ENCODE results near the gene VTN.
A peak's percentile ranks its signal among the peaks of the same experiment; 100 is the strongest.

The VTN gene

GRCh38 chr17:28333083-28333746 lies 36.9 kb downstream of the VTN start:
- Histone ChIP-seq H3K27ac (no peak overlapping the region), H3K4me3 (ENCODE audit: low read depth, low read length) (no peak overlapping the region), H3K27me3 (ENCODE audit: insufficient read depth, low read depth, severe bottlenecking) (no peaks in the 10 kb centered on the region), H3K9me3 (ENCODE audit: severe bottlenecking) (no peaks in the 10 kb centered on the region), H3K36me3 (peaks cover 35% of the 10 kb centered on the region)
- no peak for TF ChIP-seq CTCF (IDR thresholded peaks at IDR 0.05; ENCODE audit: low read depth, low read length)
- no peak for DNase-seq

GRCh38 chr17:28331891-28332420 lies 38.2 kb downstream of the VTN start:
- H3K9me3 ChIP-seq (ENCODE audit: severe bottlenecking) = no peaks in the 10 kb centered on the region
- no peak for DNase-seq
- no peak overlapping the region for H3K4me3 ChIP-seq (ENCODE audit: low read depth, low read length)
- H3K27me3 ChIP-seq (ENCODE audit: insufficient read depth, low read depth, severe bottlenecking) = no peaks in the 10 kb centered on the region
- no peak for TF ChIP-seq CTCF (IDR thresholded peaks at IDR 0.05; ENCODE audit: low read depth, low read length)
- H3K27ac ChIP-seq = no peak overlapping the region
- H3K36me3 ChIP-seq = peaks cover 48% of the 10 kb centered on the region

DNA sequence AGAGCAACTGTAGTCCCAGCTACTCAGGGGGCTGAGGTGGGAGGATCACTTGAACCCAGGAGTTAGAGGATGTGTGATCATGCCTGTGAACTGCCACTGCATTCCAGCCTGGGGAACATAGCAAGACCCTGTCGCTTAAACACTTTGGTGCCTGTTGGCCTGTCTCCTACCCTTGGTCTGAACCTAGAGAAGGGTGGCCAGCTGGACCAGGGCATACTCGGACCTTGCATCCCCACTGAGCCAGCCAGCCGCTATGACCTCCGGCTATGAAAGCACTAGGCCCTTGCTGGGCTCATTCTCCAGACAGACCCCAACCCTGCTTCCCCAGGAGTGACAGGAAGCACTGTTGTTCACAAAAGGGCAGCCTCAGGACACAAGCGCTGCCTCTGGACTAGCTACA lies 39.4 kb downstream of the VTN start:
- peaks cover 60% of the 10 kb centered on the region for H3K36me3 ChIP-seq

GRCh38 chr17:28328325-28328724 lies 41.8 kb downstream of the VTN start:
- DNase-seq = no peak
- TF ChIP-seq CTCF (IDR thresholded peaks at IDR 0.05; ENCODE audit: low read depth, low read length) = no peak
- Histone ChIP-seq H3K36me3 (peaks cover 68% of the 10 kb centered on the region), H3K4me3 (ENCODE audit: low read depth, low read length) (no peak overlapping the region), H3K9me3 (ENCODE audit: severe bottlenecking) (no peaks in the 10 kb centered on the region), H3K27me3 (ENCODE audit: insufficient read depth, low read depth, severe bottlenecking) (no peaks in the 10 kb centered on the region), H3K27ac (no peak overlapping the region)

More for the DNA sequence above, 39.4 kb downstream of the VTN start:
- no peaks in the 10 kb centered on the region for H3K9me3 ChIP-seq (ENCODE audit: severe bottlenecking)
- no peak overlapping the region for H3K27ac ChIP-seq
- H3K4me3 ChIP-seq (ENCODE audit: low read depth, low read length) = no peak overlapping the region
- H3K27me3 ChIP-seq (ENCODE audit: insufficient read depth, low read depth, severe bottlenecking) = no peaks in the 10 kb centered on the region
- no peak for DNase-seq
- TF ChIP-seq CTCF (IDR thresholded peaks at IDR 0.05; ENCODE audit: low read depth, low read length) = no peak

DNA sequence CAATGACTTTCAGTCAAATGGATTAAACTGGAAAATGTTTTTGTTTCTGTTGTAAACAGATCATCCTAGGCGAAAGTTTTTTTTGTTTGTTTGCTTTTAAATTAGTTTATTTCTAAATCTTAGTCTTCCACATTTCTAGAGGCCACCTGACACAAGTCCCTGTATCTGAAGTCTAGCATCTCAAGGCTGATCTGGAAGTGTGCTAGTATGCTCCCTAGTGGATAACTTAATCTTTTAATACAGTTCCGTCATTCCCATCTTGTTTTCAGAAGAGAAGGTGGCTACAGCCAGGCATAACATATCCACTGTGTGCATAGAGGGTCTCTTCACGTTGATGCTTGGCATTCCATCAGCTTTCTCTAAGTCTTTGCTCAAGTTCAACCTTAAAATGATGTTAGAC lies 42.4 kb downstream of the VTN start:
- no peak for DNase-seq
- 0 out of 2 replicates have a peak, but pooled peaks have one; percentile 5 for TF ChIP-seq CTCF (IDR thresholded peaks at IDR 0.05; ENCODE audit: low read depth, low read length)
- H3K36me3 ChIP-seq = peaks cover 73% of the 10 kb centered on the region
- no peak overlapping the region for H3K27ac ChIP-seq
- no peaks in the 10 kb centered on the region for H3K27me3 ChIP-seq (ENCODE audit: insufficient read depth, low read depth, severe bottlenecking)
- H3K9me3 ChIP-seq (ENCODE audit: severe bottlenecking) = no peaks in the 10 kb centered on the region
- no peak overlapping the region for H3K4me3 ChIP-seq (ENCODE audit: low read depth, low read length)
